Forelimb muscle (tissue), 1 donor: ENCODE results near the gene NUDT22. TPM values are rescaled to one million over a fixed set of nuclear protein-coding genes. Genes with fewer than 3 reads are reported as not detected.

Experiments
- DNase-seq: peaks from one replicate; pipeline ENCODE4 v3.0.0-alpha.2; 2013; ENCODE audit warnings: low read depth
- polyA plus RNA-seq: library from polyadenylated mRNA; unstranded; fragments of 120-200 nt; gene quantifications from one replicate; pipeline ENCODE4 v1.2.1, GENCODE V29; 2013; ENCODE audit not compliant: insufficient read length

Gene NUDT22, protein sequence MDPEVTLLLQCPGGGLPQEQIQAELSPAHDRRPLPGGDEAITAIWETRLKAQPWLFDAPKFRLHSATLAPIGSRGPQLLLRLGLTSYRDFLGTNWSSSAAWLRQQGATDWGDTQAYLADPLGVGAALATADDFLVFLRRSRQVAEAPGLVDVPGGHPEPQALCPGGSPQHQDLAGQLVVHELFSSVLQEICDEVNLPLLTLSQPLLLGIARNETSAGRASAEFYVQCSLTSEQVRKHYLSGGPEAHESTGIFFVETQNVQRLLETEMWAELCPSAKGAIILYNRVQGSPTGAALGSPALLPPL
- 19.8 TPM for polyA plus RNA-seq

DNA sequence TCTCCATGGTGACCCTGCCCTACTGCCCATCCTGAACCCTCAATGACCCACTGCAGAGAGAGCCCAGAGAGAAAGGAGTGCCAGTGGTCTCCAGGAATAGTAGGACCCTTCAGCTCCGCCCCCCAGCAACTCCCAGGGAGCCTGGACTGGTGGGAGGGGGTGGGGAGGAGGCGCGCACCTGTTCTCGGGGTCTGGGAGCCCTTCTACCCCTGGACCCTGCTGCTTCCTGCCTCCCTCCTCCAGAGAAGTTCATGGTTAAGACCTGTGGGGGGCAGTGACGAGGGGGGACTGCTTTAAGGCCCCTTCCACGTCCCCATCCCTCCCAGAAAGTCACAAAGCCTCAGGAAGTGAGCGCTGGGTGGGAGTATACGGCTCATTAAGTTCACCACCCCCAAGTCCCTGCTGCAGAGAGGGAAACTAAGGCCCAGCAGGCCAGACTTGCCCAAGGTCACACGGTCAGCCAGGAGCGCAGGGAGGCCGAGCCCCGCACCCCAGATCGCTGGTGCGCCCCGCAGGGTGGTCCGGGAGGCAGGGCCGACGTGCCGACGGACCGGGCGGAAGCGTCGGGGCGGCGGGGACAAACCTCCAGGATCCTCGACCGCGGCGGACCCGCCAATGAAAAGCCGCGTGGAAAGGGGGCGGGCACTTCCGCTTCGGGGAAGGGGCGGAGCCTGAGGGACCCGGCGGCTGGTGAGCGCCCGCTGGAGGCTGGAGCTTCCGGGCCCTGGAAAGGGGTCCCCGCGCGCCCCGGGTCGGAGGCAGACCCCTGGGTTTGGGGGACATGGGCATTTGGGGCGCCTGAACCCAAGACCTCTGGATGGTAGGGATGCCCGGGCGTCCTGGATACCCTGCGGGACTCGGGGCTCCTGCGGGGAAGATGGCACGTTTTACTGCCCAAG lies at the start of gene NUDT22, which contains the start of gene TRPT1:
NUDT22 (plus strand) TSS at position 667 of the 899 bp plus-strand sequence. CDS start 379 bp downstream, outside the sequence.
TRPT1 (minus strand) TSS at position 579 of the 899 bp plus-strand sequence; CDS start at position 253, 326 bp downstream.
- no peak for DNase-seq

DNA sequence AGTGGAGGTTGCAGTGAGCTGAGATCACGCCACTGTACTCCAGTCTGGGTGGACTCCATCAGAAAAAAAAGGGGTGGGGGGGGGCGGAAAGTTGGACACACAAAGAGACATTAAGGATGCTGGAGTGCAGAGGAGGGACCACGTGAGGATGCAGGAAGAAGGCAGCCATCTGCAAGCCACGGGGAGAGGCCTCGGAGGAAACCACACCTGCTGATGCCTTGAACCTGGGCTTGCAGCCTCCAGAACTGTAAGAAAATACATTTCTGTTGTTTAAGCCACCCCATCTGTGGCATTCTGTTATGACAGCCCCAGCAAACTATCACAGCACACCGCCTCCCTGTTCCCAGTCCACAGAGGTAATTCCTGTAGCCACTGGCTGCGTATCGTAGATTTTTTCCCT lies 49.3 kb upstream of the NUDT22 start:
- no peak for DNase-seq

DNA sequence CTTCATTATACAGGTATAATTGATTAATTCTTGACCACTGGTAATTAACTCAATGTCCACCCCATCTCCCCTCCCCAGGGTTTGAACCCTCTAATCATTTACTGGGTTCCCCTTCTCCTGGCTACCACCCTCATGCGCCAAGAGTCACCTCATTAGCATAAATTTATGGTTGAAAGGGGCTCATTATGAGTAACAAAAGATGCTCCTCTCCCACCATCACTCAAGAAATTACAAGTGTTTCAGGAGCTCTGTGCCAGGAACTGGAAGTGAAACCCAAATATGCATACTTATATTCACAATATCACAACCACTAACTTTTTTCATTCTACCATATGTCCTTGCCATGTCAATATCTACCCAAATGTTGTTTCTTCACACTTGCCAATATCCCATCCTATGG lies 47.9 kb upstream of the NUDT22 start:
- no peak for DNase-seq

DNA sequence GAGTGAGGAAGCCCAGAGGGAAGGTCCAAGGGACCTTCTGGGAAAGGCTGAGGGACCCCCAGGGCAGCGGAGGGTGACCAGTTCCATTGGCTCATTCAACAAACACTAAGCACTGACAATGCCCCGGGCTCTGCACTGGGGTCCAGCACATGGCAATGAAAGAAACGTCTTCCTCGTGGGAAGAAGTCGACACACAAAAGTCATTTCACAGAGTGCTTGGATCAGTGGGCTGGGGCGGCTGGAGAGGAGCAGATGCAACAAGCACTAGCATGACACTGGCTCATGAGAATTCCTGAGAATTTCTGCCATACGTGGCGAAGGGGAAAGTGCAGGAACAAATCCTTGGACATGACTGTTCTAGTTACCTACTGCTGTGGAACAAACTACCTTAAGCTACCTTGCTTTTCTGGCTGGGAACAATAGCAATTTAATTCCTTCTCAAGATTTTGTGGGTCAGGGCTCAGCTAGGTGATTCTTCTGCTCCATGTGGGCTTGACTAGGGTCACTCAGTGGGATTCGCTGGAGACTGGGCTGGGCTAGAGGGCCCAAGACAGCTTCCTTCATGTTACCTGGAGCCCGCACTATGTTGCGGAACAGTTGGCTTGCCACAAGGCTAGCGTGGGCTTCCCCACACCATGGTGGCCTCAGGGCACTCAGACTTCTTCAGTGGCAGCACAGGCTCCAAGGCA lies 47.0 kb upstream of the NUDT22 start:
- no peak for DNase-seq

DNA sequence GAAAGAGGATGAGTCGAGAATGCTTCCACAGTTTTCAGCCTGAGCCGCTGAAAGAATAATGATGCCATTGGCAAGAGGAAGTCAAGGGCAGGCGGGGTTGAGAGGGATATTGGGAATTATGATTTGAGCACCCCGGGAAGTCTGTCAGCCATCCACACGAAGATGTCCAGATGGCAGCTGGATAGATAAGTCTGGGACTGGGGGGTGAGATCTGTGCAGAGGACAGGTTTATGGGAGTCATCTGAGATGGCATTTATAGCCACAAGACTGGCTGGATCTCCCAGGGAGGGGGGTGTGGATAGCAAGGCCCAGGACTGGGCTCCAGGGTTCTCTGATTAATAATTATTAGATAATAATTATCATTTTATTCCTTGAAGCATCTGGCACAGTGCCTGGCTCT lies 45.2 kb upstream of the NUDT22 start:
- no peak for DNase-seq

DNA sequence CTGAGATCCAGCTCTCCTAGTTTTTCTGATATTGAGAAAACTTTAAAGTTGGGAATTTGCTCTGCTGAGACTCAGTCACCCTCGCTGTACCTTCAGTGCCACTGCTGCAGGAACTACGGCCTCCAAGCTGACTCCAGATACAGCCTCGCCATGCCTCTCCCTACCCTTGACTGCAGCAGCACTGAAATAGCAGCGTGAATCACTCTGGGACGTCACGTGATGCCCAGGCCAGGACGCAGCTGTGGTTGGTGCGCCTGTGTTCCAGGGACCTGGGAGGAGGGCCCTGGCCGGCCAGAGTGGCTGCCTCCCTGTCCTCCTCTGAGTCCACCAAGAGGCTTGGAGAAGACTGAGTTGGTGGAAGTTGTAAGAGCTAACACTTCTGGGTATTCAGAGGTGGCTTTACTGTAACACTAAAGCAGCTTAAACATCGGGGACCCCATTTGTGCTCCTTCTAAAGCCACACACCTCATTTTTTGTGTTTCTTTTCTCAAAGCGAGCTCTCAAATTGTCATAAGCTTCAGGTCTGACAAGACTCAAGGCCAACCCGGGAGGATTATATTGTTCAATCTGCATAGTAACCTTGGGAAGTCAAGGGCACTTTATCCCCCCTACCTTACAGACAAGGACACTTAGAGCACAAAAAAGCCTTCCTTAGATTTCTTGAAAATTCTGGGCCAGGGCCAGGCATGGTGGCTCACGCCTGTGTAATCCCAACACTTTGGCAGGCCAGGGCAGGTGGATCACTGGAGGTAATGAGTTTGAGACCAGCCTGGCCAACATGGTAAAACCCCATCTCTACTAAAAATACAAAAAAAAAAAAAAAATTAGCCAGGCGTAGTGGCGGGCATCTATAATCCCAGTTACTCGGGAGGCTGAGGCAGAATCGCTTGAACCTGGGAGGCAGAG lies 44.3 kb upstream of the NUDT22 start:
- DNase-seq = peak; percentile 87

DNA sequence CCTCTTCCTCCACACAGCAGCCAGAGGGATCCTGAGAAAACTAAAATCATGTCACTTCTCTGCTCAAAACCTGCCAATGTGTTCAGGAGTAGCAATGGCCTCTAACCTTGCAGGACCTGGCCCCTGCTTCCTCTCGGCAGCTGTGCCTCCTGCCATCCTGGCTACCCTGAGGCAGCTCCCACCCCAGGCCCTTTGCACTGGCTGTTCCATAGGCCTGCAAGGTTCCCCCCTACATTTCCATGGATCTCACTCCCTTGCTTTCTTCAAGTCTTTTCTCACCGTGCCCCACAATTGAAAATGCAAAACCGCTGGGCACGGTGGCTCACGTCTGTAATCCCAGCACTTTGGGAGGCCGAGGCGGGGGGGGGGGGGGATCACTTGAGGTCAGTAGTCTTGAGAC lies 42.2 kb upstream of the NUDT22 start:
- no peak for DNase-seq

DNA sequence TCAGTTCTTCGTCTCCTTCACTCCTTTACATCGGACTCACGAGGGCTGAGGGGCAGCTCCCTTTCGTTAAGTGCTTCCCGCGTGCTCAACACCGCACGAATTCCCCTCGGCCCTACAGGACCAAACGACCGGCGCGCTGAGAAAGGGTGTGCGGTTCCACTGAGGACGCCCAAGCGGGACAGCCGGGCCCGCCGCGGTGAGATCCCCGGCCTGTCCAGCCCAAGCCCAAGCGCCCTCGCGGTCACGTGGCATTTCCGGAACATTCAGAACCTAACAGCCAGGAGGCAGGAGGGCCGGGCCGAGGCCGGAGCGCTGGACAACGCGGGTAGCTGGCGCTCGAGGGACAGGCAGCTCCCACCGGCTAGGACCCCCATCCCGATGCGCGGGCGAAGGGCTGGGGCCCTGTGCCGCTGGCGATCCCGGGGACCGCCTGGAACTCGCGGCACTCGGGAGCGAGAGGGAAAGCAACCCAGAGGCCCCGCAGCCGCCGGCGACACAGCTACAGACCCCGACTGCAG lies 40.8 kb upstream of the NUDT22 start:
- peak; percentile 45 for DNase-seq

DNA sequence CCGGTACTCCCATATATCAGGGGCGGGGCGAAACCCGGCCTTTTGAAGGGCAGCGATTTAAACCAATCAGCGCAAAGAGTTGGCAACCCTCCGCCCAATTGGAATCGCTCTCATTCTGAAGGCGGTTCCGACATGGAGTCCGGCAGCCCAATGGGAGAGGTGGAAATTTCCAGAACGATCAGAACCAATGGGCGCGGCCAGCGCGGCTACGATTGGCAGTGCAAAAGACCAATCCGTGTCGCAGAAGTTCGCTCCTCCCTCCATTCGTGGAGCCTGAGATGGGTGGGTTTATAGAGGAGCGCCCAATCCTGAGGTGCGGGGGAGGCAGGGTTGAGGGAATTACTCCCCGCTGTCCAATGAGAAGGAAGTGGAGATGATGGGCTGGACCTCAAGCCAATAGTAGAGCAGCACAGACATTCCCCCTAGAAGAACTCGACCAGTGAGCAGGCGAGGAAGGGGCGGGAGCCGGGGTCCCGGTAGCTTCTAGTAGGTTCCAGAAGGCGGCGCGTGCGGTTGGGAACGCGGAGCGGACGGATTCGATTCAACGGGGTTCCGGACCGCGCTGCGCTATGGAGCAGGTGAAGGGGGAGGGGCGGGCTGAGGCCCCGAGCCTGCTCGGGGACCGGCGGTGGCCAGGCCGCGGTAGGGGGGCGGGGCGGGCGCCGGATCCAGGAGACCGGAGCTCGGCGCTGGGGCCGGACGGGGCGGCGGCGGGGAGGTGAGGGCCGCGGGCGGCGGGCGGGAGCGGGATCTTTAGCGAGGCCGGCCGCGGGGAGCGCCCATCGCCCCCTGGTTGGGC lies 40.2 kb upstream of the NUDT22 start, which contains the start of gene STIP1:
STIP1 (plus strand) TSS at position 479 of the 799 bp plus-strand sequence; CDS start at position 570, 91 bp downstream.
- peak; percentile 100 for DNase-seq

DNA sequence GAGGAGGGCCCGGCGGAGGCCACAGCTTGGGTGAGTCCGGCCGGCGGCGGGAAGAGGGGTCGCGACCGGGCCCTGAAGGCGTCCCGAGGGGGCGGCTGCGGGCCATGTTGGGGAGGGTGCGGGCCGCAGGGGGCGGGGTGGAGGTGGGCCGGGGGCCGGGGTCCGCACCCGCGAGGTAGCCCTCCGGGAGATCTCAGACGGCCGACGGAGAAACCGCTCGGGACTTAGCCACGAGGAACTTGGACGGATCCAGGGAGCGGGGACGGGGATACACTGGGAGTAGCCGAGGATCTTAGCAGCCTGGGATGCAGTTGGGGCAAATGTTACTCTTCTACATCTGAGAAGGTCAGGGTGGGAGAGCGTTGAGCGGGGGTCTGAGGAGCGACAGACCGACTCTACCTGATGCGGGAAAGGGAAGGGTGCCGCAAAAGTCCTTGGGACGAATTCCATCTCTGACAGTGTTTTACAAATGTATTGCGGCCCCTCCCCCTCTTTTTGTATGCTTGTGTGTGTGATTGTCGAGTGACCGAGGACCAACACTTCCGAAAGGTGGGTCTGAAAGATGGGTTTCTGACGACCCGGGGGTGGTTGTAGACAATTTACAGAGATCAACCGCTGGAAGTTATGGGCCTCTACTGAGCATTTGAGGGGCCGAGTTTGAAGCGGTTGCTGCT lies 39.4 kb upstream of the NUDT22 start:
- DNase-seq = no peak

DNA sequence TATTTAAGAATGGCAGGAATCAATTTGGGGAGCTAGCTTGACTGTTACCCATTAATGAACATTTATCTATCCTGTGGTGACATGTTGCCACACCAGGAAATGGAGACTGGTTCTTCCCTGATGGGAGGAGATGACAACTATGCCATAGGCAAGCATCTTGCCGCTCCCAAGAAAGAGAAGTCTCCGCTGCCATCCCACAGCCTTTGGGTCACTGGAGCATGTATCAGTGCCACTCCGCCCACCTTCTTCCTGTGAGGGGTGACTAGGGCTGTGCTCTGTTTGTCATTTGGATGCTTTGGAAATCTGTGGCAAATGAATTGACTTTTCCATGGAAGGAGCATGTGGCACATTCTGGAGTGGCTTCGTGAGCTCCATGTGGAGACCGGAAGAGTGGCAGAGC lies 33.6 kb upstream of the NUDT22 start:
- DNase-seq = no peak

DNA sequence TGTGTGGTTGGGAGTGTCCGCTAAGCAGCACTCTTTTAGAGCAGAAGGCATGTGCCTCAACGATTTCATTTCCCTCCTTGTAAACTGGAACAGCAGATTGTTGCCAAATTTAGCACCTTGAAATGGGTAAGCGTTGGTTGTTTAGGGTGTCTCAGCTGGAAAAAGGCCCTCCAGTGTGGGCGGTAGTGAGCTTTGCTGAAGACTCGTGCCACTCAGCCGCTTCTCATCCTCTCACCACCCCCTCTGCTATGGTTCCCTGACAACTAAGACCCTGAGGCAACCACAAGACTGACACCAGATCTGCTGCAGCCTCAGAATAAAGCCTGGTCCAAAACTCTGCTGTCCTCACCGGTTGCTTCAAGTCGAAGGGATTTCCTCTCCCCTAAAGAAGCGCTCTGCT lies 29.4 kb upstream of the NUDT22 start:
- DNase-seq = no peak

DNA sequence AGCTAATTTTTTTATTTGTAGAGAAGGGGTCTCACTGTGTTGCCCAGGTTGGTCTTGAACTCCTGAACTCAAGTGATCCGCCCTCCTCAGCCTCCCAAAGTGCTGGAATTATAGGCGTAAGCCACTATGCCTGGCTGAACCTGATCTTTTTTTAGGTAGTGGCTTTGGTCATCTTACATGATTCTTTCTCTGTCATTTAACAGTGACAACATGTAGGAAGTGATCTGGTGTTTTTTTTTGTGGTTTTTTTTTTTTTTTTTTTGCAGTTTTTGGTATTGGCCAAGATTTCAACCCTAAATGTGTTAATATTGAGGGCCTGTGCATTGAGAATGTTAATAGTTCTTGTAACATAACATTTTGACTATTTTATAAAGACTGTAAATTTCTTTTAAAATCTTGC lies 27.6 kb upstream of the NUDT22 start:
- no peak for DNase-seq

DNA sequence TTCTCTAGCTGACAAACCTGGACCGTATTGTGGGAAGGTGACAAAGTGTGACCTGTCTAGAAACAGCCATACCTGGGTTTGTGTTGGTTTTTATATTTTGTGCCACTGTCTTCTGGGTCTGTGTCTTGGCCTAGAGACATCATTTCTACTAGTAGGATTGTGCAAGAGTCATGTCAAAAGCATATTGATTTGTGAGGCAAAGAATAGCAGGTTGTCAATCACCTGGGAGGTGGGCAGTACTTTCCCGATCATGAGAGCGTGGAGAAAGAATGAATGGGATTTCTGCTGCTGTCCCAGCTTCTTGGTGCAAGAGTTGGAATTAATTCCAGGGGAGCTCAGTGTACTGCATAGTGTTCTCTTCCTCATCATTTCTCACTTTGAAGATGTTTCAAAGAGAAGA lies 24.5 kb upstream of the NUDT22 start:
- no peak for DNase-seq

DNA sequence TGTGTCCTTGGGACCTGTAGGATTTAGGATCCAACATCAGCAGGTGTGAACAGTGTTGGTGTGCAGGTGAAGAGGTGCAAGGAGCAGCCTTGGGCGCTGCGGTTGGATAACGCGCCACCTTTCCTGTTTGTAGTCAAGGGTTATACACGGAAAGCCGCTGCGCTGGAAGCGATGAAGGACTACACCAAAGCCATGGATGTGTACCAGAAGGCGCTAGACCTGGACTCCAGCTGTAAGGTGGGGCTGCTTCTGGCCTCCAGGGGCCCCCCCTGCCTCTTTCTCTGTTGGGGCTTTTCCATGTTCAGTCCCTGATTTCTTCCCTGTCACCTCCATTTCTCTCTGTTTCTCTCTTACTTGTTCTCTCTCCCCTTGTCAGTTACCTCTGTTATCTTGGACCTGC lies 23.1 kb upstream of the NUDT22 start:
- DNase-seq = no peak

DNA sequence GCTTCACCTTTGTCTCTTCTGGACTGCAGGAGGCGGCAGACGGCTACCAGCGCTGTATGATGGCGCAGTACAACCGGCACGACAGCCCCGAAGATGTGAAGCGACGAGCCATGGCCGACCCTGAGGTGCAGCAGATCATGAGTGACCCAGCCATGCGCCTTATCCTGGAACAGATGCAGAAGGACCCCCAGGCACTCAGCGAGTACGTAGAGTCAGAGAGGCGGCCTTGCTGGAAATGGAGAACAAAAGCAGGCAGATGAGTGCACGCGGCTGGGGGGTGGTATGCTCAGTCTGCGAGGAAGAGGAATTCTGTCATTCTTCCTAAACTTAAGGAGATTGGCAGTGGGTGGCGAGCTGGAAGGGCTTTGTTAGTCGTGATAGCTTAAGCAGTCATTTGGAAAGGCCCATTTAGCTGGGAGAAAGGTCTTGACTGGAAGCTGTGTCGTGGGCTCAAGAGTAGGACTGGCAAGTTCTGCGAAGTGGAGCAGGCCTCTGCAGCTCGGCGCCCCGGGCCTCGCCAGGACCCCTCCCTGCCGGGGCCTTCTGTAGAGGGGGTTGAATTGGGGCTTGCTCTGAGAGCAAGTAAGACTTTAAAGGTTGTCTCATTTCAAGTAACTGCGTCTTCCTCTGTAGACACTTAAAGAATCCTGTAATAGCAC lies 22.5 kb upstream of the NUDT22 start:
- no peak for DNase-seq

DNA sequence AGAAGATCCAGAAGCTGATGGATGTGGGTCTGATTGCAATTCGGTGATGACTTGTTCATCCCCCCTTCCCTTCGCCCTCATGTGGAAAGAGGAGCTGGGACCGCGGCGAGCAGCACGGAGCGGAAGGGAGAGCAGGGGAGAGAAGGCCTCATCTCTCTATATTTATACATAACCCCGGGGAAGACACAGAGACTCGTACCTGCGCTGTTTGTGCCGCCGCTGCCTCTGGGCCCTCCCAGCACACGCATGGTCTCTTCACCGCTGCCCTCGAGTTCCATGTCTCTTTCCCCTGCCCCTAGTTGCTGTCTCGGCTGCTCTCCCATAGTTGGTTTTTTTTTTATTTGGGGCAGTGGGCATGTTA lies 22.0 kb upstream of the NUDT22 start:
- no peak for DNase-seq

DNA sequence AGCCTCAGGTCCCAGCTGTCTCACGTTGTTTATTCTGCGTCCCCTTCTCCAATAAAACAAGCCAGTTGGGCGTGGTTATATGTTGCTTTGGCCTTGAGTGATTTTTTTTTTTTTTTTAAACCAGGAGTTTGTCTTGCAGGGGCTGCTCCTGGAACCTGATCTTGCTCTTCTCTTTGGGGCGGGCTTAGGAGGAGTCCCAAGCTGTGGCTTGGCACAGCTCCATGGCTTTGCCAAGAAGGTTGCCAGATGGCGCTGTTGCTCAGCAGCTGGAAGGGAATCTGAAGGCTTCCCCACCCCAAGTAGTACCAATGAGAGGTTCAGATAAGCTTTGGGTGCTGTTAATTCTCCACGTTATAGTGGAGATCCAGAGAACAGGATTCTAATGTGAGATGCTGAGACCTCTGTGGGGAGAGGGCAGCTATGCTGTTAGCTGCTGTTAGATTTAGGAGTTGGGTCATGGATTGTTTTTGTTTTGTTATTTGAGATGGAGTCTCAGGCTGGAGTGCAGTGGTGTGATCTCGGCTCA lies 21.5 kb upstream of the NUDT22 start:
- peak; percentile 61 for DNase-seq
